ENCODE measurements around the gene ROR2.

GRCh38 chr9:91908293-91908623 is 41.8 kb downstream of the ROR2 start:
- no peak for TF ChIP-seq POLR2A (IDR thresholded peaks at IDR 0.05; ENCODE audit: low read depth, low read length)
- TF ChIP-seq TAF1 (IDR thresholded peaks at IDR 0.05; ENCODE audit: low read depth, low read length): no peak
- no peak for TF ChIP-seq POLR2AphosphoS5 (IDR thresholded peaks at IDR 0.05; ENCODE audit: low read depth, low read length)
